H1 (cell line): ENCODE results near the gene G6PC1. TPM values are rescaled to one million over a fixed set of nuclear protein-coding genes. Genes with fewer than 3 reads are reported as not detected.

Experiments
- CTCF ChIA-PET: fragments of 300-600 bp; sonication (Branson Sonifier 250); formaldehyde crosslinking; loops from one replicate; lab custom pipeline; 2021; ENCODE audit not compliant: partially characterized antibody; lab: Charles Lee
- POLR2A ChIA-PET: fragments of 300-600 bp; sonication (Branson Sonifier 250); formaldehyde crosslinking; loops from one replicate; lab custom pipeline; 2021; ENCODE audit warnings: inconsistent platforms; ENCODE audit not compliant: partially characterized antibody; lab: Charles Lee
- DNase-seq, 2 experiments: peaks; one replicate each; pipeline versions ENCODE4 v3.0.0 to v3.0.0-alpha.2; 2010 to 2022; ENCODE audit warnings: low spot score in 2 of 2, low read depth in 1 of 2, mixed read lengths in 1 of 2
- FAIRE-seq: peaks from 2 replicates; lab custom pipeline; 2011; peaks lifted over from hg19 to GRCh38; lab: Jason Lieb, UNC
- H2AFZ ChIP-seq: 2 replicates; pipeline ENCODE4 v1.8.1; 2012; ENCODE audit warnings: low read length, inconsistent platforms
- H2AK5ac ChIP-seq: 2 replicates; pipeline ENCODE4 v1.6.1; 2013; ENCODE audit warnings: low read depth, low read length
- H2BK120ac ChIP-seq: replicated peaks from 2 replicates; pipeline ENCODE3; 2013; ENCODE audit warnings: low read depth, low read length, inconsistent platforms
- H2BK12ac ChIP-seq: 2 replicates; pipeline ENCODE4 v1.6.1; 2013; ENCODE audit warnings: low read depth, low read length
- H2BK15ac ChIP-seq: 2 replicates; pipeline ENCODE4 v1.6.1; 2013; ENCODE audit warnings: low read length
- H2BK20ac ChIP-seq: 2 replicates; pipeline ENCODE4 v1.6.1; 2013; ENCODE audit warnings: low read length
- H2BK5ac ChIP-seq: 2 replicates; pipeline ENCODE4 v1.6.1; 2013; ENCODE audit warnings: low read depth, low read length
- H3K14ac ChIP-seq: 2 replicates; pipeline ENCODE4 v1.6.1; 2013; ENCODE audit warnings: inconsistent platforms; ENCODE audit not compliant: insufficient read length
- H3K18ac ChIP-seq: 2 replicates; pipeline ENCODE4 v1.6.1; 2013; ENCODE audit warnings: low read length; ENCODE audit errors: extremely low read depth
- H3K23ac ChIP-seq: 2 replicates; pipeline ENCODE4 v1.6.1; 2013; ENCODE audit warnings: inconsistent platforms; ENCODE audit not compliant: insufficient read length
- H3K23me2 ChIP-seq: 2 replicates; pipeline ENCODE4 v1.6.1; 2013; ENCODE audit warnings: low read depth, low read length
- H3K27ac ChIP-seq: 2 replicates; pipeline ENCODE4 v1.6.1; 2011; ENCODE audit warnings: low read depth, low read length, inconsistent platforms
- H3K27me3 ChIP-seq, 4 experiments: replicated peaks in 1 of 4; 1 replicate in 1 of 4; 2 replicates in 3 of 4; pipeline versions ENCODE4 v1.6.1 to v1.8.1; 2011 to 2013; ENCODE audit warnings: low read length in 3 of 4, mild to moderate bottlenecking in 3 of 4, inconsistent platforms in 2 of 4, mixed read lengths in 2 of 4, moderate library complexity in 1 of 4; ENCODE audit not compliant: control insufficient read depth in 3 of 4, insufficient read depth in 3 of 4; ENCODE audit errors: extremely low read depth in 1 of 4
- H3K36me3 ChIP-seq, 4 experiments: 2 replicates each; pipeline versions ENCODE4 v1.6.1 to v1.8.1; 2011 to 2013; ENCODE audit warnings: mild to moderate bottlenecking in 4 of 4, low read length in 3 of 4, moderate library complexity in 2 of 4, control low read depth in 1 of 4, inconsistent platforms in 1 of 4; ENCODE audit not compliant: insufficient read depth in 4 of 4, control insufficient read depth in 2 of 4
- H3K4ac ChIP-seq: replicated peaks from 2 replicates; pipeline ENCODE3; 2013; ENCODE audit warnings: low read length, low read depth, mixed read lengths, inconsistent platforms; ENCODE audit not compliant: insufficient read length
- H3K4me1 ChIP-seq, 4 experiments: replicated peaks in 1 of 4; 1 replicate in 1 of 4; 2 replicates in 3 of 4; pipeline versions ENCODE4 v1.6.1 to v1.8.1; 2011 to 2013; ENCODE audit warnings: low read length in 3 of 4, inconsistent platforms in 2 of 4, mixed read lengths in 1 of 4; ENCODE audit not compliant: insufficient read depth in 4 of 4, control insufficient read depth in 3 of 4
- H3K4me2 ChIP-seq, 2 experiments: 2 replicates each; pipeline versions ENCODE4 v1.6.1 to v1.8.1; 2011 to 2013; ENCODE audit warnings: low read depth in 2 of 2, low read length in 2 of 2, control low read depth in 1 of 2, inconsistent platforms in 1 of 2, mild to moderate bottlenecking in 1 of 2; ENCODE audit not compliant: insufficient read depth in 1 of 2
- H3K4me3 ChIP-seq, 4 experiments: fragments of 200-600, 300-600 bp in 1 of 4; sonication (generic), shearing (Covaris generic), sonication (Bioruptor Twin) in 1 of 4; 2 replicates each; pipeline versions ENCODE4 v1.5.1 to v1.8.1; 2011 to 2016; ENCODE audit warnings: low read length in 4 of 4, low read depth in 3 of 4, control low read depth in 2 of 4, inconsistent platforms in 2 of 4, mild to moderate bottlenecking in 2 of 4, mixed read lengths in 1 of 4, moderate library complexity in 1 of 4; ENCODE audit not compliant: insufficient read depth in 2 of 4; ENCODE audit errors: extremely low read depth in 1 of 4
- H3K56ac ChIP-seq: replicated peaks from 2 replicates; pipeline ENCODE3; 2013; ENCODE audit warnings: low read depth, mild to moderate bottlenecking, mixed read lengths, low read length, inconsistent platforms; ENCODE audit not compliant: insufficient read length
- H3K79me1 ChIP-seq: 2 replicates; pipeline ENCODE4 v1.6.1; 2013; ENCODE audit warnings: low read depth, low read length, control low read depth
- H3K79me2 ChIP-seq, 2 experiments: 2 replicates each; pipeline versions ENCODE4 v1.6.1 to v1.8.1; 2012 to 2013; ENCODE audit warnings: low read length in 2 of 2, mild to moderate bottlenecking in 2 of 2, inconsistent platforms in 1 of 2; ENCODE audit not compliant: insufficient read depth in 2 of 2, control insufficient read depth in 1 of 2
- H3K9ac ChIP-seq, 4 experiments: replicated peaks in 1 of 4; 1 replicate in 1 of 4; 2 replicates in 3 of 4; pipeline versions ENCODE4 v1.6.1 to v1.8.1; 2011 to 2013; ENCODE audit warnings: low read depth in 3 of 4, low read length in 3 of 4, control low read depth in 2 of 4, mild to moderate bottlenecking in 2 of 4, moderate library complexity in 2 of 4, inconsistent platforms in 1 of 4; ENCODE audit errors: extremely low read depth in 1 of 4
- H3K9me3 ChIP-seq, 2 experiments: 2 replicates each; pipeline versions ENCODE4 v1.6.1 to v1.8.1; 2012 to 2013; ENCODE audit warnings: mild to moderate bottlenecking in 2 of 2, moderate library complexity in 2 of 2, control low read depth in 1 of 2, inconsistent platforms in 1 of 2, low read depth in 1 of 2, low read length in 1 of 2, mixed read lengths in 1 of 2; ENCODE audit not compliant: insufficient read depth in 2 of 2
- H4K20me1 ChIP-seq, 2 experiments: replicated peaks in 1 of 2; 2 replicates each; pipeline versions ENCODE3 to v1.8.1; 2011 to 2013; ENCODE audit warnings: inconsistent platforms in 2 of 2, low read length in 2 of 2, mild to moderate bottlenecking in 1 of 2; ENCODE audit not compliant: insufficient read depth in 2 of 2, control insufficient read depth in 1 of 2
- H4K5ac ChIP-seq: 2 replicates; pipeline ENCODE4 v1.6.1; 2013; ENCODE audit warnings: low read length, low read depth, mixed read lengths, inconsistent platforms; ENCODE audit not compliant: insufficient read length
- H4K8ac ChIP-seq: 2 replicates; pipeline ENCODE4 v1.8.0; 2013; ENCODE audit warnings: mild to moderate bottlenecking, moderate library complexity, low read length, inconsistent platforms; ENCODE audit not compliant: insufficient read depth; ENCODE audit errors: extremely low read depth
- H4K91ac ChIP-seq: replicated peaks from 2 replicates; pipeline ENCODE3; 2013; ENCODE audit warnings: low read length, mixed read lengths, inconsistent platforms; ENCODE audit not compliant: insufficient read length
- BCL11A ChIP-seq, 2 experiments: IDR thresholded peaks; one replicate each; pipeline ENCODE4 v1.6.1; 2011; ENCODE audit warnings: low read depth in 2 of 2, low read length in 2 of 2, mild to moderate bottlenecking in 2 of 2
- CBX8 ChIP-seq: fragments of 300-800, 300-1000 bp; sonication (generic); IDR thresholded peaks from 2 replicates; pipeline ENCODE4 v1.7.1; 2016; ENCODE audit warnings: low read depth, low read length, borderline replicate concordance
- GTF2F1 ChIP-seq: IDR thresholded peaks from 2 replicates; pipeline ENCODE4 v1.6.1; 2012; ENCODE audit warnings: low read depth, low read length, improper control_type of control experiment, borderline replicate concordance
- JUN ChIP-seq: IDR thresholded peaks from 2 replicates; pipeline ENCODE4 v1.6.1; 2011; ENCODE audit warnings: low read depth, mild to moderate bottlenecking, improper control_type of control experiment, low read length
- KDM5A ChIP-seq: fragments of 200-600 bp; IDR thresholded peaks from 2 replicates; pipeline ENCODE4 v1.7.1; 2012; ENCODE audit warnings: mild to moderate bottlenecking, low read length, inconsistent platforms, mixed read lengths
- RXRA ChIP-seq: IDR thresholded peaks from 2 replicates; pipeline ENCODE4 v1.6.1; 2011; ENCODE audit warnings: low read depth, mild to moderate bottlenecking, low read length, moderate library complexity; ENCODE audit not compliant: insufficient read depth
- SAP30 ChIP-seq: fragments of 300-600 bp; sonication (generic); IDR thresholded peaks from 2 replicates; pipeline ENCODE4 v1.7.1; 2012; ENCODE audit warnings: low read length, moderate library complexity, mild to moderate bottlenecking, inconsistent platforms; ENCODE audit not compliant: insufficient read depth, insufficient replicate concordance
- SIRT6 ChIP-seq: IDR thresholded peaks from one replicate; pipeline ENCODE4 v1.7.1; 2012; ENCODE audit warnings: low read length, inconsistent platforms
- TCF12 ChIP-seq: IDR thresholded peaks from 2 replicates; pipeline ENCODE4 v1.6.1; 2011; ENCODE audit warnings: low read depth, mild to moderate bottlenecking, low read length
- WGBS, 2 experiments: shearing (Covaris generic) in 1 of 2; methylation state at CpG; one replicate each; pipeline versions ENCODE4 v1.1.6 to v1.1.7; 2013 to 2015; ENCODE audit warnings: low lambda C conversion rate in 2 of 2, mixed read lengths in 2 of 2, inconsistent platforms in 1 of 2, low coverage in 1 of 2, missing lambda C conversion rate in 1 of 2; ENCODE audit not compliant: insufficient replicate concordance in 2 of 2, insufficient coverage in 1 of 2, insufficient read length in 1 of 2; ENCODE audit errors: extremely low coverage in 1 of 2, missing lambda C conversion rate in 1 of 2; 5-methylcytosine and 5-hydroxymethylcytosine counted together
- polyA plus RNA-seq, 7 experiments: library from polyadenylated mRNA; depleted of rRNA in 3 of 7; stranded (reverse) in 5 of 7; unstranded in 2 of 7; fragments of >200 nt in 5 of 7; fragments of 200-250 nt in 2 of 7; gene quantifications; 1 replicate in 5 of 7; 2 replicates in 1 of 7; 4 replicates in 1 of 7; pipeline versions ENCODE4 v1.2.1 to v1.2.3, GENCODE V29; 2011 to 2013; ENCODE audit warnings: missing spikeins in 2 of 7, mixed read lengths in 2 of 7
- total RNA-seq: library from RNA; stranded (reverse); fragmentation: NEBNext Ultra II Directional; extraction: Animal tissue kit (Norgen Biotek cat#: 25700); gene quantifications from 2 replicates; pipeline ENCODE4 v1.2.1, GENCODE V29; 2021
- TF ChIP-seq, protein P1 (sequence below), 3 experiments: IDR thresholded peaks; 1 replicate in 2 of 3; 2 replicates in 1 of 3; pipeline versions ENCODE4 v1.5.1 to v1.6.1; 2011; ENCODE audit warnings: low read length in 3 of 3, mild to moderate bottlenecking in 3 of 3, inconsistent platforms in 2 of 3, low read depth in 1 of 3, moderate library complexity in 1 of 3; ENCODE audit not compliant: insufficient read depth in 1 of 3; ENCODE audit errors: control extremely low read depth in 1 of 3

G6PC1 gene
- total and polyA plus RNA-seq, 2 of the 8 experiments (the other 6 are each of a cell fraction or from before 2014, with no cell fraction given) = 0.02 TPM; not detected in 1

DNA sequence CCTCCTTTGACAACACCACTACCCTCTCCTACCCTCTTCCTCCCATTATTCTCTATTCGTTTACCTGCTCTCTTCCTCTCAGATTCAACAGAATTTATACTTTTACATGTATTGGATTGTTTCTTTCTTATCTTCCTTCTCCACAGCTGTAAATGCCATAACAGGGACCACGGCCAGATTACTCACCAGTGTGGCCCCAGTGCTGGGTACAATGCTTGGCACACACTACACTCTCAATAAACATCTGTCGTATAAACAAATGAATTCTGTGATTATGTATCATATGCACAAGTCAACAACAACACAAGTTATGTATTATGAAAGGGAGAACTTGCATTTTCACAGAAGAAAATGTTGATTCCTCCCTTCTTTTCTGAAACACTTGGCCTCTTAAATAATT is 43.6 kb downstream of the G6PC1 start:
- no peak overlapping the region for H2BK20ac ChIP-seq
- no peak overlapping the region for H4K5ac ChIP-seq
- no peaks in the 10 kb centered on the region; a peak in 2 of 8 replicates for H3K36me3 ChIP-seq
- H3K79me2 ChIP-seq = no peaks in the 10 kb centered on the region
- H2BK12ac ChIP-seq = no peak overlapping the region
- 60 to 100% methylated on average over 1 to 3 of the region's 3 CpGs for WGBS, 2 experiments
- H3K56ac ChIP-seq = no peak overlapping the region
- H3K23ac ChIP-seq = no peak overlapping the region
- no peak overlapping the region for H3K4me2 ChIP-seq
- no peaks in the 10 kb centered on the region for H3K27me3 ChIP-seq
- no peaks in the 10 kb centered on the region for H3K23me2 ChIP-seq
- H2AK5ac ChIP-seq = no peak overlapping the region
- no peak overlapping the region for H3K9ac ChIP-seq
- H2BK5ac ChIP-seq = no peak overlapping the region
- TF ChIP-seq, protein P1, sequence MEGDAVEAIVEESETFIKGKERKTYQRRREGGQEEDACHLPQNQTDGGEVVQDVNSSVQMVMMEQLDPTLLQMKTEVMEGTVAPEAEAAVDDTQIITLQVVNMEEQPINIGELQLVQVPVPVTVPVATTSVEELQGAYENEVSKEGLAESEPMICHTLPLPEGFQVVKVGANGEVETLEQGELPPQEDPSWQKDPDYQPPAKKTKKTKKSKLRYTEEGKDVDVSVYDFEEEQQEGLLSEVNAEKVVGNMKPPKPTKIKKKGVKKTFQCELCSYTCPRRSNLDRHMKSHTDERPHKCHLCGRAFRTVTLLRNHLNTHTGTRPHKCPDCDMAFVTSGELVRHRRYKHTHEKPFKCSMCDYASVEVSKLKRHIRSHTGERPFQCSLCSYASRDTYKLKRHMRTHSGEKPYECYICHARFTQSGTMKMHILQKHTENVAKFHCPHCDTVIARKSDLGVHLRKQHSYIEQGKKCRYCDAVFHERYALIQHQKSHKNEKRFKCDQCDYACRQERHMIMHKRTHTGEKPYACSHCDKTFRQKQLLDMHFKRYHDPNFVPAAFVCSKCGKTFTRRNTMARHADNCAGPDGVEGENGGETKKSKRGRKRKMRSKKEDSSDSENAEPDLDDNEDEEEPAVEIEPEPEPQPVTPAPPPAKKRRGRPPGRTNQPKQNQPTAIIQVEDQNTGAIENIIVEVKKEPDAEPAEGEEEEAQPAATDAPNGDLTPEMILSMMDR (IDR thresholded peaks at IDR 0.05; ENCODE audit: control extremely low read depth in 1 of 3, insufficient read depth in 1 of 3, low read depth in 1 of 3, low read length in 3 of 3) = no peak
- TF ChIP-seq BCL11A (IDR thresholded peaks at IDR 0.05; ENCODE audit: low read depth in 2 of 2, low read length in 2 of 2) (no peak), KDM5A (no peak), CBX8 (no peak), RXRA (no peak), SAP30 (no peak), SIRT6 (no peak), TCF12 (no peak), GTF2F1 (no peak), JUN (no peak)
- no peak overlapping the region for H3K18ac ChIP-seq
- no peak overlapping the region for H3K14ac ChIP-seq
- H4K91ac ChIP-seq = no peak overlapping the region
- no peak overlapping the region for H3K27ac ChIP-seq
- H3K4ac ChIP-seq = no peak overlapping the region
- no peaks in the 10 kb centered on the region for H4K20me1 ChIP-seq
- ChIA-PET CTCF (interaction anchor here (1.0 to 1.4 kb wide), 5 partner anchors 12 to 99 kb away, joined by 3 to 7 read pairs (median 4); no protein-coding TSS in a partner anchor), POLR2A (interaction anchor here (3.2 kb wide), 1 partner anchor 54 kb away, joined by 11 read pairs; the partner anchor contains the start of gene RPL27)
- no peaks in the 10 kb centered on the region for H3K9me3 ChIP-seq
- no peak overlapping the region for H2BK120ac ChIP-seq
- H3K79me1 ChIP-seq = no peaks in the 10 kb centered on the region
- H3K4me1 ChIP-seq = no peaks in the 10 kb centered on the region
- no peak overlapping the region for H2AFZ ChIP-seq
- DNase-seq (no peak), FAIRE-seq (no peak)
- H2BK15ac ChIP-seq = no peak overlapping the region
- H4K8ac ChIP-seq = no peak overlapping the region
- no peak overlapping the region for H3K4me3 ChIP-seq
